22Rv1 (cell line): ENCODE measurements around the gene PARD3.

Experiments
- ZFX ChIP-seq: fragments of 450-650 bp; IDR thresholded peaks from 2 replicates; pipeline ENCODE4 v1.6.1; 2017; ENCODE audit warnings: antibody characterized with exemption, borderline replicate concordance
- TF ChIP-seq, protein P1 (sequence below): fragments of 450-650 bp; IDR thresholded peaks from 2 replicates; pipeline ENCODE4 v1.5.1; 2017; ENCODE audit warnings: mild to moderate bottlenecking

DNA sequence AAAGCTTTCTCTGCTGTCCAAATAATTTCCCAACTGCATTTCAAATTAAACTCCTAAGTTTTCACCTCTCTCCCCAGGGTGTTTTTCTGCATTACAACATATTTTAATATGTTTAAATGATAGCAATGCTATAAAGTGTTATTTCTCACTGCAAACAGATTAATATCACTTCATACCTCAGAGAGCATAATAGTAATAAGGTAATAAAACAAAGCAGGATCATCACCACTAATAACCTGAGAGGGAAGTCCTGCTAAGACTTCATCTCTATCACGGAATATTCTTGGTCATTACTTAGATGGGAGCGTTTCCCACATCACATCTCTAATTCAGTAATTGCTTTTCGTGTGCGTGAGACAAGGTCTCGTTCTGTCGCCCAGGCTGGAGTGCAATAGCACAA lies 168.8 kb downstream of the PARD3 start:
- TF ChIP-seq, protein P1, sequence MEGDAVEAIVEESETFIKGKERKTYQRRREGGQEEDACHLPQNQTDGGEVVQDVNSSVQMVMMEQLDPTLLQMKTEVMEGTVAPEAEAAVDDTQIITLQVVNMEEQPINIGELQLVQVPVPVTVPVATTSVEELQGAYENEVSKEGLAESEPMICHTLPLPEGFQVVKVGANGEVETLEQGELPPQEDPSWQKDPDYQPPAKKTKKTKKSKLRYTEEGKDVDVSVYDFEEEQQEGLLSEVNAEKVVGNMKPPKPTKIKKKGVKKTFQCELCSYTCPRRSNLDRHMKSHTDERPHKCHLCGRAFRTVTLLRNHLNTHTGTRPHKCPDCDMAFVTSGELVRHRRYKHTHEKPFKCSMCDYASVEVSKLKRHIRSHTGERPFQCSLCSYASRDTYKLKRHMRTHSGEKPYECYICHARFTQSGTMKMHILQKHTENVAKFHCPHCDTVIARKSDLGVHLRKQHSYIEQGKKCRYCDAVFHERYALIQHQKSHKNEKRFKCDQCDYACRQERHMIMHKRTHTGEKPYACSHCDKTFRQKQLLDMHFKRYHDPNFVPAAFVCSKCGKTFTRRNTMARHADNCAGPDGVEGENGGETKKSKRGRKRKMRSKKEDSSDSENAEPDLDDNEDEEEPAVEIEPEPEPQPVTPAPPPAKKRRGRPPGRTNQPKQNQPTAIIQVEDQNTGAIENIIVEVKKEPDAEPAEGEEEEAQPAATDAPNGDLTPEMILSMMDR = no peak
- no peak for TF ChIP-seq ZFX
